Retinal pigment epithelial cell (primary cell): ENCODE results near the gene CCDC66.

Experiments used
- DNase-seq: peaks from one replicate; pipeline ENCODE4 v3.0.0-alpha.2; 2010; ENCODE audit warnings: low read depth
- H3K4me3 ChIP-seq: 2 replicates; pipeline ENCODE4 v1.5.1; 2011; ENCODE audit warnings: mild to moderate bottlenecking, low read length, control low read depth, moderate library complexity
- CTCF ChIP-seq: conservative IDR thresholded peaks from 2 replicates; pipeline ENCODE4 v1.5.1; 2011; ENCODE audit warnings: low read depth, low read length, control low read depth, inconsistent platforms

Gene CCDC66

GRCh38 chr3:56610669-56611335, 53.8 kb downstream of the CCDC66 start:
- H3K4me3 ChIP-seq, result no peak overlapping the region
- no peak for TF ChIP-seq CTCF
- no peak for DNase-seq

- DNase-seq, result no peak
- no peak for TF ChIP-seq CTCF
- no peak overlapping the region for H3K4me3 ChIP-seq
Measured at GRCh38 chr3:56611364-56611763, 54.4 kb downstream of the CCDC66 start.

- H3K4me3 ChIP-seq, result no peak overlapping the region
- no peak for TF ChIP-seq CTCF
- no peak for DNase-seq
Measured at GRCh38 chr3:56612146-56612545, 55.2 kb downstream of the CCDC66 start.

- DNase-seq, result no peak
- no peak overlapping the region for H3K4me3 ChIP-seq
- no peak for TF ChIP-seq CTCF
Measured at GRCh38 chr3:56613016-56613415, 56.0 kb downstream of the CCDC66 start.

- DNase-seq, result no peak
- H3K4me3 ChIP-seq, result no peak overlapping the region
- no peak for TF ChIP-seq CTCF
Measured at GRCh38 chr3:56616478-56617006, 59.6 kb downstream of the CCDC66 start.

GRCh38 chr3:56620371-56620770, 63.4 kb downstream of the CCDC66 start:
- no peak overlapping the region for H3K4me3 ChIP-seq
- TF ChIP-seq CTCF, result no peak
- DNase-seq, result no peak

GRCh38 chr3:56621681-56622080, 64.7 kb downstream of the CCDC66 start:
- H3K4me3 ChIP-seq, result no peak overlapping the region
- TF ChIP-seq CTCF, result no peak
- no peak for DNase-seq
